GM21447 (cell line): ENCODE results near the gene PIEZO1.

Experiments
- ATAC-seq: cut with Tn5 transposase; IDR thresholded peaks from one replicate; pipeline ENCODE4 v1.9.1; 2021; ENCODE audit not compliant: unreplicated experiment

PIEZO1 gene

DNA sequence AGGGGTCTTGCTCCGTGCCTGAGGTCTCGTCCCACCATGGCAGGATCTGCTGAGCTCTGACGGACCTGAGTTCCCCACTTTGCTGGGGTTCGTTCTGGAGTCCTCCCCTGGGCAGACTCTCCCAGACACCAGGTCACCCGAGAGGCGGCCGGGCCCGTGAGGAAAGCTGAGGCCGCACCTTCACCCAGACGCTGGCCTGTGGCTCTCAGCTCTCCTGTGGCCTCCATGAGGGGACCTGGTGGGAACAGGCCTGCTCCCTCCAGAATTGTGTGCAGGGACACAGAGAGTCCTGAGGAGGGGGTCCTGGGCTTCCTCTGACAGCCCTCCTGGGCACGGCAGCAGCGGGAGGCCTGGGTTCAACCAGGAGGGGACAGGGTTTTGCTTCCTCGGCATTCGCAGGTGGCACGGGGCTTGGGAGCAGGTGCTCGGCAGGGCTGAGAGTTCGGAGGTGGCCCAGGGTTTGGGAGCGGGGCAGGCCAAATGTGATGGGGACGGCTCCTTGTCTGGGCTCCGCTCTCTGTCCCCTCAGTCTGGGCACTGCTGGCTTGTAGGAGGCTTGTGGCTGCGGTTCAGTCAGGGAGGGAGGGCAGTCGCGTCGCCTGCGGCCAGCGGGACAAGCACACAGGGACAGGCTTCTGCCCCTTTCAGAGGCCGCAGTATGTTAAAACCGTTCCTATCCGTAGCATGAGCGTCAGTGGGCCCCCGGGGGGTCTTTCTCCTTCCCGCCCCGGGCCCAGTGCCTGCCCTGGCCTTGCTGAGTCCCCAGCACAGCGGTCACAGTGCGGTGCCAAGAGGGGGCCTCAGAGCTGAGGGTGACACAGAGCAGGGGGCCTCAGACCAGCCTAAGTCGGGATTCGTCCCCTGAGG lies 90.6 kb downstream of the PIEZO1 start:
- ATAC-seq, result no peak

DNA sequence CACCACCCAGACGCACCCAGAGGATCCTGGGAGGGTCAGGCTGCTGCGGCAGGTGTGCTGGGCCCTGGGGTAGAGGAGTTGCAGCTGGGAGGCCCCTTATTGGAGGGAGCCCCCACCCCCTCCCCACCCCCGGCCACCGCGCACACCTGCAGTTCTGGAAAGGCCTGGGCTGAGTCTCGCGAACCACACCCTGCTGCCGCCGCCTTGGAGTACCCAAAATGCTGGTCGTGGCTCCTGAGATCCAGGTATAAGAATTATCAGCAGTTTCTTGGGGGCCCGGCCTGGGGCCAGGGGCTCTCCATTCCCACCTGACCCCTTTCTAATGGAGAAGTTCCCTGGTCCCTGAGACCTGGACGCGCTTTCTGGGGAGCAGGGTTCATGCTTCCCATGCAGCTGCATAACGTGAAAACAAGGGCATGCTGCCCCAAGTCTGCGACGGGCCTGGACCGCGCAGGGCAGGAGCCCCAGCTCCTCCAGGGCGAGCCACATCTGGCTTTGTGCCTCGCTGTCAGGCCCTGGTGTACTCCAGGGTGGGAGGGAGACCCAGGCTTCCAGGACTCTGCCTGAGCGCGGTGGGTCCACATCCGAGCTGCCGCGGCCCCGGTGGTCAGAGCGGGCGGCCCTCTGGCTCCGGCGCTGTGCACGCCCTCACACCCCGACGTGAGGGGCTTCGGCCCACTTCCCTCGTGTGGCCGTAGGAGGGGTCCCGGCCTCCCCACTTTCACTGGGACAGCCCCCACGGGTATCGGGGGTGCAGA lies 91.4 kb downstream of the PIEZO1 start:
- ATAC-seq, result no peak

DNA sequence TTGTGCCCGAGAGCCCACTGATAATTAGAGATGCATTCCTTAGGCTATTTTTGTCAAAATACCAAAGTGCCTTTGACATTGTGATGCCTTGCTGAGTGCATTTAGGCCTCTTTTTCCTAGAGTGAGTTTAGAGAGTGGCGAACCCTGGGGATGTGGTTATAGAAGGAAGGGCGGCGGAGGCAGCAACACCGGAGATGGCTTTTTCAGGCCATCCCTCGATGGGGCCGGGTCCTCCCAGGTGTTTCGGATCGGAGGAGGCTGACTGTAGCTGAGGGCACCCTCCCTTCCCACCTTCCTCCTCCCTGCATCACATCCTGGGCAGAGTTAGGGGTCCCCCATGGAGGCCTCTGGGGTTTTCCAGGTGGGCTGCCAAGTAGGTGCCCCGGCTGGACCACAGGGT lies 92.2 kb downstream of the PIEZO1 start:
- no peak for ATAC-seq

DNA sequence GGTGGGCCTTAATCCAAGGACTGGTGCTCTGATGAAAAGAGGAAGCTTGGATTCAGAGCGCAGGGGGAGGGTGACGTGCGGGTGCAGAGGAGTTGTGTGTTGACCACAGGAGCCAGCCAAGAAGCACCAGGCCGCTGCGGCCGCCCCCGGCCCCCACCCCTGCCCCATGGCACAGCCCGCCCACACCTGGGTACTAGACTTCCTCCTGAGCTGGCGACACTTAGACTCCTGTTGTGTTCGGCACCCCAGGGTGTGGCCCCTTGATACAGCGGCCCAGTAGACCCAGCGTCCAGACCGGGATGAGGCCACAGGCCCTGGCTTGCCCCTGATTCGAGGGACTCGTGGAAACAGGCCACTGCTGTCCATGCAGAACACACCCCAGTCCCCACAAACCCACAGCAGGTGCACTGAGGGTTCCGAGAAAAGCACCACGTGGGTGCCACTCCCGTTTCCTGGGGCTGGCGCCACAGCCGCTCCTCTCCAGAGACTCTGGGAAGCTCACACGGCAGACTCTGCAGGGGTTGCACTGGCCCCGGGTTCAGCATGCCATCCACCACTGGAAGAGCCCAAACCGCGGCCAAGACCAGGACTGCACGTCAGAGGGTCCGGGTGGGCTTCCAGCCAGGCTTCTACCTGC lies 93.0 kb downstream of the PIEZO1 start:
- ATAC-seq, result no peak

GRCh38 chr16:88691129-88691813 lies 93.7 kb downstream of the PIEZO1 start:
- no peak for ATAC-seq

DNA sequence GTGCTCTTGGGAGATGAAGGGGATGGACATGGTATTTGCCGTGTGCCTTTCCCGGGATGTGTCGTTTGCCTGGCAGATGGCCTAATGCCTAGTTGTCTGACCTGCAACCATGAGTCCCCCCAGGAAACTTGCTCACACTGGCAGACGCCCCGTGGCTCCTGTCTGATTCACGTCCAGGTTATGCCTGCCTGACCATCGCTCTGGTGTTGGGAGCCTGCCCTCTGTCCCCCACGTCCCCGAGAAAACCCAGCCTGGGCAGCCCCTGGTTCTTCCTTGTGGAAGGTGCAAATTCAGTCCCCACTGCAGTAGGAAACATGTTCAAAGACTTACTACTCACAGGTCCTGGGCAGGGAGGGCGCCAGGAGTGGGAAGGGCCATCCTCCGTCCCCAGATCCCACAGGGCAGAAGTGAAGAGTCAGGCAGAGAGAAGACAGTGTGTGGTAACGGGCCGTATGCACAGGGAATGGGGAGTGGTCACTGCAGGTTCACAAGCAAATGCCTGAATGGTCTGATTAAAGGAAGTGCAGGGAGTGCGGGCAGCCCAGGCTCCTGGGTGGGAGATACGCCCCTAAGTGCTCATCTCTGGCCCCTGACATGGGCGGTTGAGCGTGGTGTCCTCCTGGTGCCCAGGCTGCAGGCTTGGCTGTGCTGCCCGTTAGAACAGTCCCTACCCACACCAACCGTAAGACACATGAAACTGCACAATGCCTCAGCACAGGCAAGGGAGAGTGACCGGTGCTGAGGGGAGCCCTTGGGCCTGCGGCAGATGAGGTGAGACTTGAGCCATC lies 94.5 kb downstream of the PIEZO1 start:
- no peak for ATAC-seq

GRCh38 chr16:88688013-88688778 lies 96.8 kb downstream of the PIEZO1 start:
- no peak for ATAC-seq

- no peak for ATAC-seq
These were observed 97.4 kb downstream of the PIEZO1 start for GRCh38 chr16:88687676-88688012.

- no peak for ATAC-seq
These were observed 97.8 kb downstream of the PIEZO1 start for GRCh38 chr16:88687254-88687576.

- peak; percentile 54 for ATAC-seq
These were observed 98.4 kb downstream of the PIEZO1 start, which contains the start of gene SNAI3 for GRCh38 chr16:88686439-88687253. TSS of gene SNAI3 (minus strand) at chr16:88686507. CDS start at chr16:88686406, 101 bp downstream.

DNA sequence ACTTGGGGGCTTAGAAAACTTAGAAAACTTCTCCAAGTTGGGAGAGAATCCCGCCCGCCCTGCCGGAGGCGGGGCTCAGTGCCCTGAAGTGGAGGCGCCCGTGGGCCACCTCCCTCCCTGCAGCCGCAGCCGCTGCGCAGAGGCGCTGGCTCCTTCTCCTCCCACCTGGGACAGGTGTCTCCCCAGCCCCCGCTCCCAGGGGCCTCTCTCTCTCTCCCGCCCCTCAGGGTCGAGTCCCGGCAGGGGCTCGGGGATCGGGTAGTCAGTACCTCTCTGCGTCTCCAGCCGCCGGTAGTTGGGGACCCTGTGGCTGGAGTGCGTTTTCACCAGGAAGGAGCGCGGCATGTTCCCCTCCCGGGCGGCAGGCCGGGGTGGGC lies 99.0 kb downstream of the PIEZO1 start:
- peak; percentile 14 for ATAC-seq

GRCh38 chr16:88685156-88686061 lies 99.6 kb downstream of the PIEZO1 start:
- ATAC-seq, result no peak

DNA sequence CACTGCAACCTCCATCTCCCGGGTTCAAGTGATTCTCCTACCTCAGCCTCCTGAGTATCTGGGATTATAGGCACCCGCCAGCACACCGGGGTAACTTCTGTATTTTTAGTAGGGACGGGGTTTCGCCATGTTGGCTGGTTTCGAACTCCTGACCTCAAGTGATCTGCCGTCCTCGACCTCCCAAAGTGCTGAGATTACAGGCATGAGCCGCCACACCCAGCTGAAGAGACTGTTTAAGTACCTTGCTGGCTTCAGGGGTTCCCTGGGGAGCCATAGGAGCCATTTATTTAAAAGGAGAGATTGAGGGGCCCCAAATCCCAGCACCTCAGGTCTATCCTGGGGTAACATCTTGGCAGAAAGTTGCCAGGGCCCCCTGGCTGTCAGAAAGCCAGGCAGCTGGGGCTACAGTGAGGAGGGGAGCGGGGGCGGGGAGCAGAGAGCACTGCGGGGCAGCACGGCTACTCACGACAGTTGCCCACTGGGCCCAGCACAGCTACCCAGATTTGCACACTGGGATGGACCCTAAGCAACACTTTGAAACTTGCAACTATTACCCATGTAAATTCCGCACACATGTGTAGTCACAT lies 100.4 kb downstream of the PIEZO1 start:
- ATAC-seq, result no peak

- peak; percentile 69 for ATAC-seq
These were observed 103.1 kb downstream of the PIEZO1 start for GRCh38 chr16:88681709-88682451.

DNA sequence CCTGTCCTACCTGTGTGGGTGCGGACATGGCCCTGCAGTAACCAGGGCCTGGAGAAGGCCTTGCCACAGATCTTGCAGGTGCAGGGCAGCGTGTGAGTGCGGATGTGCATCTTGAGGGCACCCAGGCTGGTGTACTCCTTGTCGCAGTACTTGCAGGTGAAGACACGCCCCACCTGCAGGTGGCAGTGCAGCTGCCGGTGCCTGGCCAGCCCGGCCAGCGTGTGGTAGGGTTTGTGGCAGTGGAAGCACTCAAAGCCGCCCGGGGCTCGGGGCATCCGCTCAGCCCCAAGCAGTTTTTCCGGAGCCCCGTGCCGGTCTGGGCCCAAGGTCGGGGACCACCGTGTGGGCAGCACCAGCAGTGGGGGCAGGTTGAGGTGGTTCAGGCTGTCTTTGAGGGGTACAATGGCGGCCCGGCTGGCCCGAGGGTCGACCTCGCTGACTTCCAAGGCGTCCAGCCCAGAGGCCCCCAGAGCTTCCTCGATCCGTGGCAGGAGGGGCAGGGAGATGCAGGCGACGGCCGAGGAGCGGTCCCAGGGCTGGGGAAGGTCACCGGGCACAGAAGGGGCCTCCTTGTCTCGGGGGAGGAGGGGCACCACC lies 103.8 kb downstream of the PIEZO1 start:
- no peak for ATAC-seq

DNA sequence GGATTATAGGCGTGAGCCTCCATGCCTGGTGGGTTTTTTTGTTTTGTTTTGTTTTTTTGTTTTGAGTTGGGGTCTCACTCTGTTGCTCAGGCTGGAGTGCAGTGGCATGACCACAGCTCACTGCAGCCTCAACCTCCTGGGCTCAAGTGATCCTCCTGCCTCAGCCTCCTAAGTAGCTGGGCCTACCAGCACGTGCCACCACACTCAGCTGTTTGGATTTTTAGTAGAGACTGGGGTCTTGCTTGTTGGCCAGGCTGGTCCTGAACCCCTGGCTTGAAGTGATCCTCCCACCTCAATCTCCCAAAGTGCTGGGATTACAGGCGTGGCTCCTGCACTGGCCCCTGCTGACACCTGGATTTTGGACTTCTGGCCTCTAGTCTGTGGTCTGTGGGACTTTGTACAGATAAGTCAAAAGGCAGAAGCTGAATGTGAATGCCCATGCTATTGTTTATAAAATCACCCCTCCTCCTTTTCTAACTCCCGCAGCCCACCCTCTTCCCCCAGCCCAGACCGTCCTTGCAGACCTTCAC lies 104.4 kb downstream of the PIEZO1 start:
- no peak for ATAC-seq
